SK-N-SH treated with all-trans-retinoic acid at 6 μM for 48 hours (cell line): Measurements from ENCODE around the gene MAML3.

ENCODE experiments used
- BACH2 ChIP-seq: fragments of 250-450 bp; sonication (Bioruptor Pico); IDR thresholded peaks from 2 replicates; pipeline ENCODE4 v1.9.0; 2021; ENCODE audit warnings: mild to moderate bottlenecking, borderline replicate concordance
- CREB5 ChIP-seq: fragments of 250-450 bp; sonication (Bioruptor Pico); IDR thresholded peaks from 2 replicates; pipeline ENCODE4 v1.5.1; 2020; ENCODE audit warnings: low read depth, mild to moderate bottlenecking, moderate library complexity
- RARB ChIP-seq: fragments of 250-450 bp; sonication (Bioruptor Pico); IDR thresholded peaks from 2 replicates; pipeline ENCODE4 v1.8.0; 2021; ENCODE audit warnings: mild to moderate bottlenecking, moderate library complexity
- SNAI2 ChIP-seq: fragments of 250-450 bp; sonication (Bioruptor Pico); IDR thresholded peaks from 2 replicates; pipeline ENCODE4 v1.5.0; 2020; ENCODE audit warnings: mild to moderate bottlenecking, moderate library complexity
- TOX ChIP-seq: fragments of 250-450 bp; sonication (Bioruptor Pico); IDR thresholded peaks from 2 replicates; pipeline ENCODE4 v1.8.0; 2021; ENCODE audit warnings: mild to moderate bottlenecking, moderate library complexity, borderline replicate concordance
- ZFP3 ChIP-seq: fragments of 250-450 bp; sonication (Bioruptor Pico); IDR thresholded peaks from 2 replicates; pipeline ENCODE4 v1.5.0; 2020; ENCODE audit warnings: mild to moderate bottlenecking, moderate library complexity
- TF ChIP-seq, protein P1 (sequence below): fragments of 250-450 bp; sonication (Bioruptor Pico); IDR thresholded peaks from 2 replicates; pipeline ENCODE4 v1.8.0; 2021; ENCODE audit warnings: low read depth, mild to moderate bottlenecking, moderate library complexity, borderline replicate concordance
- TF ChIP-seq, protein P2 (sequence below): fragments of 250-450 bp; sonication (Bioruptor Pico); IDR thresholded peaks from 2 replicates; pipeline ENCODE4 v1.8.0; 2020; ENCODE audit warnings: mild to moderate bottlenecking, moderate library complexity, borderline replicate concordance

GRCh38 chr4:140094438-140095420 lies 59.3 kb downstream of the MAML3 start:
- TF ChIP-seq TOX (CRISPR knock-in tag) (no peak), ZFP3 (CRISPR knock-in tag) (no peak), RARB (CRISPR knock-in tag) (no peak), BACH2 (no peak), SNAI2 (CRISPR knock-in tag) (no peak), CREB5 (CRISPR knock-in tag) (no peak)
- TF ChIP-seq, protein P1, sequence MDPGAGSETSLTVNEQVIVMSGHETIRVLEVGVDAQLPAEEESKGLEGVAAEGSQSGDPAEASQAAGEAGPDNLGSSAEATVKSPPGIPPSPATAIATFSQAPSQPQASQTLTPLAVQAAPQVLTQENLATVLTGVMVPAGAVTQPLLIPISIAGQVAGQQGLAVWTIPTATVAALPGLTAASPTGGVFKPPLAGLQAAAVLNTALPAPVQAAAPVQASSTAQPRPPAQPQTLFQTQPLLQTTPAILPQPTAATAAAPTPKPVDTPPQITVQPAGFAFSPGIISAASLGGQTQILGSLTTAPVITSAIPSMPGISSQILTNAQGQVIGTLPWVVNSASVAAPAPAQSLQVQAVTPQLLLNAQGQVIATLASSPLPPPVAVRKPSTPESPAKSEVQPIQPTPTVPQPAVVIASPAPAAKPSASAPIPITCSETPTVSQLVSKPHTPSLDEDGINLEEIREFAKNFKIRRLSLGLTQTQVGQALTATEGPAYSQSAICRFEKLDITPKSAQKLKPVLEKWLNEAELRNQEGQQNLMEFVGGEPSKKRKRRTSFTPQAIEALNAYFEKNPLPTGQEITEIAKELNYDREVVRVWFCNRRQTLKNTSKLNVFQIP (CRISPR knock-in tag) = 0 out of 2 replicates have a peak, but pooled peaks have one; percentile 7
- TF ChIP-seq, protein P2, sequence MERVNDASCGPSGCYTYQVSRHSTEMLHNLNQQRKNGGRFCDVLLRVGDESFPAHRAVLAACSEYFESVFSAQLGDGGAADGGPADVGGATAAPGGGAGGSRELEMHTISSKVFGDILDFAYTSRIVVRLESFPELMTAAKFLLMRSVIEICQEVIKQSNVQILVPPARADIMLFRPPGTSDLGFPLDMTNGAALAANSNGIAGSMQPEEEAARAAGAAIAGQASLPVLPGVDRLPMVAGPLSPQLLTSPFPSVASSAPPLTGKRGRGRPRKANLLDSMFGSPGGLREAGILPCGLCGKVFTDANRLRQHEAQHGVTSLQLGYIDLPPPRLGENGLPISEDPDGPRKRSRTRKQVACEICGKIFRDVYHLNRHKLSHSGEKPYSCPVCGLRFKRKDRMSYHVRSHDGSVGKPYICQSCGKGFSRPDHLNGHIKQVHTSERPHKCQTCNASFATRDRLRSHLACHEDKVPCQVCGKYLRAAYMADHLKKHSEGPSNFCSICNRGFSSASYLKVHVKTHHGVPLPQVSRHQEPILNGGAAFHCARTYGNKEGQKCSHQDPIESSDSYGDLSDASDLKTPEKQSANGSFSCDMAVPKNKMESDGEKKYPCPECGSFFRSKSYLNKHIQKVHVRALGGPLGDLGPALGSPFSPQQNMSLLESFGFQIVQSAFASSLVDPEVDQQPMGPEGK (CRISPR knock-in tag) = no peak
